Pancreas (tissue), 10 donors: ENCODE measurements around the gene SHKBP1. TPM values are rescaled to one million over a fixed set of nuclear protein-coding genes. Genes with fewer than 3 reads are reported as not detected.
A peak's percentile ranks its signal among the peaks of the same experiment; 100 is the strongest.

Experiments used
- ATAC-seq, 4 donors: fragments of 200-7000 bp; cut with Tn5 transposase; one replicate each; pipeline versions ENCODE4 v1.8.0 to v1.9.1; 2020; ENCODE audit warnings: mild to moderate bottlenecking in 4 of 4, moderate library complexity in 4 of 4
- DNase-seq, 6 donors: peaks; one replicate each; pipeline ENCODE4 v3.0.0-alpha.2; 2020
- FAIRE-seq: peaks from 2 replicates; lab custom pipeline; 2012; peaks lifted over from hg19 to GRCh38; lab: Jason Lieb, UNC
- H3K27ac ChIP-seq, 4 donors: fragments of 200-600 bp; sonication (generic); 1 replicate in 3 of 4; 2 replicates in 1 of 4; pipeline versions ENCODE4 v1.5.0 to v1.8.0; 2020
- H3K27me3 ChIP-seq, 4 donors: fragments of 200-600 bp; one replicate each; pipeline ENCODE4 v1.8.0; 2021
- H3K36me3 ChIP-seq, 3 donors: fragments of 200-600 bp; sonication (generic) in 1 of 3; one replicate each; pipeline versions ENCODE4 v1.5.0 to v1.8.0; 2020 to 2021
- H3K4me1 ChIP-seq, 3 donors: fragments of 200-600 bp; one replicate each; pipeline ENCODE4 v1.8.0; 2021
- H3K4me3 ChIP-seq, 4 donors: fragments of 200-600 bp; sonication (generic) in 2 of 4; one replicate each; pipeline versions ENCODE4 v1.5.0 to v1.8.0; 2020 to 2021
- H3K9me3 ChIP-seq, 4 donors: fragments of 200-600 bp; one replicate each; pipeline ENCODE4 v1.8.0; 2021
- CTCF ChIP-seq, 4 donors: fragments of 200-600 bp; sonication (generic) in 3 of 4; IDR thresholded peaks; one replicate each; pipeline versions ENCODE4 v1.5.0 to v1.8.0; 2021; ENCODE audit warnings: antibody characterized with exemption in 4 of 4
- WGBS, 2 donors: extraction: QIAGEN DNeasy Blood & Tissue Kit; methylation state at CpG; one replicate each; pipeline ENCODE4 v1.1.7; 2013; 5-methylcytosine and 5-hydroxymethylcytosine counted together
- intact Hi-C, 3 donors: fragments of 100-400 bp; cut with DNase I; formaldehyde crosslinking; loops; one replicate each; pipeline versions ENCODE4 v1.11.1 to v1.14.2; 2022
- polyA plus RNA-seq, 2 donors: library from polyadenylated mRNA; stranded (reverse); fragments of 200-250 nt; gene quantifications; one replicate each; pipeline ENCODE4 v1.2.3, GENCODE V29; 2013
- total RNA-seq, 6 donors: library from RNA; stranded (reverse); fragmentation: NEBNext Ultra II Directional in 4 of 6; extraction: Animal tissue kit (Norgen Biotek cat#: 25700) in 4 of 6; gene quantifications; one replicate each; pipeline versions ENCODE4 v1.2.1 to v1.2.4, GENCODE V29; 2021 to 2023
- donor health status: healthy with polysubstance abuse.
- donor health status: DM: no; HTN: no; CAD: no; lungs with moderate emphysema.
- donor health status: DM: no; HTN: no; CAD: no.
- donor health status: control.
- donor health status: control.
- donor health status: Bipolar disorder and iron deficiency.
- donor health status: DM: yes; HTN: yes; CAD: no.
- donor health status: DM: no; HTN: no; CAD: no.
- donor health status: DM: no; HTN: no; CAD: no.
- donor health status: DM: yes; HTN: yes; CAD: no.

SHKBP1 gene
- total and polyA plus RNA-seq, 8 donors, result 18.2 to 86.2 (median 23.8) TPM

- no peak for ATAC-seq
- Histone ChIP-seq H3K4me3 (peak overlapping the region in 2 of 4 donors; percentile 21 to 37), H3K27ac (no peak overlapping the region), H3K4me1 (peaks cover 0 to 6% (median 4%) of the 10 kb centered on the region in 3 donors), H3K9me3 (no peaks in the 10 kb centered on the region), H3K36me3 (no peaks in the 10 kb centered on the region), H3K27me3 (peaks cover 0 to 20% (median 0%) of the 10 kb centered on the region in 4 donors)
- WGBS, 2 donors, result 8 to 12% methylated on average over 17 to 18 of the region's 18 CpGs
- DNase-seq, result no peak
- intact Hi-C loops, result no loop called here
- no peak for TF ChIP-seq CTCF (IDR thresholded peaks at IDR 0.05)
- no peak for FAIRE-seq
Measured at GRCh38 chr19:40597329-40597838, 20.7 kb downstream of the SHKBP1 start.

- no peak overlapping the region for H3K4me3 ChIP-seq
- FAIRE-seq (peak; percentile 82), ATAC-seq (peak; percentile 67 to 86 (median 79)), DNase-seq (peak; percentile 75 to 97 (median 90))
- H3K27me3 ChIP-seq, result peaks cover 0 to 20% (median 0%) of the 10 kb centered on the region in 4 donors
- TF ChIP-seq CTCF (IDR thresholded peaks at IDR 0.05), result peak; percentile 95 to 99 (median 96)
- WGBS, 2 donors, result 1 to 2% methylated on average over 35 to 46 of the region's 46 CpGs
- no peaks in the 10 kb centered on the region for H3K36me3 ChIP-seq
- no peaks in the 10 kb centered on the region for H3K9me3 ChIP-seq
- H3K27ac ChIP-seq, result no peak overlapping the region
- intact Hi-C loops, result no loop called here
- H3K4me1 ChIP-seq, result peaks cover 0 to 11% (median 4%) of the 10 kb centered on the region in 3 donors
Measured at GRCh38 chr19:40598121-40598917, 21.6 kb downstream of the SHKBP1 start.

- no peak overlapping the region for H3K27ac ChIP-seq
- FAIRE-seq (no peak), DNase-seq (no peak), ATAC-seq (no peak)
- intact Hi-C loops, result no loop called here
- no peaks in the 10 kb centered on the region for H3K9me3 ChIP-seq
- H3K4me1 ChIP-seq, result peaks cover 0 to 12% (median 4%) of the 10 kb centered on the region in 3 donors
- peaks cover 0 to 20% (median 0%) of the 10 kb centered on the region in 4 donors for H3K27me3 ChIP-seq
- H3K4me3 ChIP-seq, result no peak overlapping the region
- no peaks in the 10 kb centered on the region for H3K36me3 ChIP-seq
- no peak for TF ChIP-seq CTCF (IDR thresholded peaks at IDR 0.05)
- WGBS, 2 donors, result 10 to 12% methylated on average over 15 of the region's 15 CpGs
Measured at GRCh38 chr19:40598918-40599307, 22.2 kb downstream of the SHKBP1 start.

- intact Hi-C loops, result no loop called here
- Histone ChIP-seq H3K4me3 (no peak overlapping the region), H3K4me1 (peaks cover 0 to 14% (median 4%) of the 10 kb centered on the region in 3 donors), H3K27ac (no peak overlapping the region), H3K36me3 (no peaks in the 10 kb centered on the region), H3K27me3 (peaks cover 0 to 20% (median 0%) of the 10 kb centered on the region in 4 donors), H3K9me3 (no peaks in the 10 kb centered on the region)
- DNase-seq (peak in 1 of 6 donors; percentile 55), FAIRE-seq (no peak), ATAC-seq (no peak)
- no peak for TF ChIP-seq CTCF (IDR thresholded peaks at IDR 0.05)
- 4 to 9% methylated on average over 9 of the region's 9 CpGs for WGBS, 2 donors
Measured at GRCh38 chr19:40599331-40599901, 22.7 kb downstream of the SHKBP1 start.
